ENCODE data around the gene SPATS2L.

- no peak for TF ChIP-seq CTCF (IDR thresholded peaks at IDR 0.05)
- no peak for TF ChIP-seq POLR2A (IDR thresholded peaks at IDR 0.05)
Measured at GRCh38 chr2:200459101-200459500, 152.6 kb downstream of the SPATS2L start.

Data from adrenal gland (tissue), 5 donors.